Testis (tissue), 3 donors: Measurements from ENCODE around the gene CCT8L2. TPM values are rescaled to one million over a fixed set of nuclear protein-coding genes. Genes with fewer than 3 reads are reported as not detected.
A peak's percentile ranks its signal among the peaks of the same experiment; 100 is the strongest.
"Not testable (repeated sequence)": the region's sequence is repeated elsewhere in the genome, so short reads cannot be mapped to it uniquely, and the experiment has no call there.

Source experiments
- DNase-seq: peaks from one replicate; pipeline ENCODE4 v3.0.0-alpha.2; 2019
- H3K27ac ChIP-seq, 2 donors: fragments of 200-600 bp; sonication (generic); one replicate each; pipeline ENCODE4 v1.5.1; 2019
- H3K27me3 ChIP-seq: fragments of 200-600 bp; sonication (generic); one replicate; pipeline ENCODE4 v1.5.1; 2019
- H3K36me3 ChIP-seq: fragments of 200-600 bp; sonication (generic); one replicate; pipeline ENCODE4 v1.5.1; 2017; ENCODE audit warnings: low read depth; ENCODE audit errors: missing control alignments
- H3K4me1 ChIP-seq: fragments of 200-600 bp; sonication (generic); one replicate; pipeline ENCODE4 v1.5.1; 2019
- H3K4me3 ChIP-seq, 2 donors: fragments of 200-600 bp; sonication (generic); one replicate each; pipeline ENCODE4 v1.5.1; 2017 to 2019
- H3K9me3 ChIP-seq: fragments of 200-600 bp; sonication (generic); one replicate; pipeline ENCODE4 v1.5.1; 2017
- POLR2A ChIP-seq: fragments of 450-650 bp; IDR thresholded peaks from one replicate; pipeline ENCODE4 v1.6.1; 2017; ENCODE audit warnings: antibody characterized with exemption, mild to moderate bottlenecking, moderate library complexity
- WGBS, 2 donors: methylation state at CpG; one replicate each; pipeline ENCODE4 v1.1.5; 2018; 5-methylcytosine and 5-hydroxymethylcytosine counted together
- intact Hi-C: fragments of 100-400 bp; cut with DNase I; formaldehyde crosslinking; loops from one replicate; pipeline ENCODE4 v1.15.1; 2023; ENCODE audit warnings: low total_unique reads
- polyA plus RNA-seq: library from polyadenylated mRNA; stranded (reverse); fragments of 350-450 nt; fragmentation: Illumina TruSeq; extraction: RNeasy Lipid Tissue Mini Kit (QIAGEN cat#74804); gene quantifications from one replicate; pipeline ENCODE4 v1.2.3, GENCODE V29; 2014; ENCODE audit warnings: low read depth, low replicate concordance; ENCODE audit not compliant: insufficient read depth
- total RNA-seq, 2 donors: library from RNA; depleted of rRNA; stranded (reverse); fragments of >200 nt; gene quantifications; one replicate each; pipeline ENCODE4 v1.2.3, GENCODE V29; 2016
- TF ChIP-seq, protein P1 (sequence below), 3 experiments: fragments of 450-650 bp in 2 of 3; fragments of 200-600 bp in 1 of 3; sonication (generic) in 1 of 3; IDR thresholded peaks; one replicate each; pipeline ENCODE4 v1.5.1; 2016 to 2019; ENCODE audit warnings: antibody characterized with exemption in 3 of 3, mild to moderate bottlenecking in 2 of 3, moderate library complexity in 1 of 3

CCT8L2 gene
- total and polyA plus RNA-seq, 3 donors from 2014 or later, result 7.9 to 39.0 (median 12.7) TPM

DNA sequence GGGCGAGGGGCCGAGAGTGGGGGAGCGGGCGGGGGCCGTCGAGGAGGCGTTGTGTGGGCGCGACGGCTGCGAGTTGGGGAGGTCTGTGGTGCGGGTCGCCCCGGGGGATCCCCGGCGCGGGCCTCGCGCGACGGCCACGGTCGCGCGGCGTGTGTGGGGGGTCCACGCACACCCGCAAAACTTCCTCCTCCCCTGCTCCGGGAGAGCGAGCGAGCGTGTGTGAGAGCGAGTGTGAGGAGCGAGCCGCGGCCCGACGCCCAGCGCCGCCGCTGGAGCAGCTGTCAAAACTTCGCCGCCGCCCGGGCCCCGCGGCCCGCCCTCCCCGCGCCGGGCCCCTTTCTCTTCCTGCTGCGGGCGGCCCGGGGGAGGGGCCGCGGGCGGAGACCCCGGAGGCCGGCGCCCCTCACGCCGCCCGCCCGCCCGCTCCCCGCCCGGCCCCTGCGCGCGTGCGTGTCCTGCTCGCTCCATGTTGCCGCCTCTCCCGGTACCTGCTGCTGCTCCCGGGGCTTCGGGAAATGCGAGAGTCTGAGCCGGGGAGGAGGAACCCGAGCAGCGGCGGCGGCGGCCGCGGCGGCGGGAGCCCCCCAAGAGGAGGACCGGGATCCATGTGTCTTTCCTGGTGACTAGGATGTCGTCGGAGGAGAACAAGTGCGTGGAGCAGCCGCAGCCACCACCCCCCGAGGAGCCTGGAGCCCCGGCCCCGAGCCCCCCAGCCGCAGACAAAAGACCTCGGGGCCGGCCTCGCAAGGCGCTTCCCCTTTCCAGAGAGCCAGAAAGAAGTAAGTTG lies 9.0 kb upstream of the CCT8L2 start:
- Histone ChIP-seq H3K4me1 (no peaks in the 10 kb centered on the region), H3K9me3 (no peaks in the 10 kb centered on the region), H3K27ac (peak overlapping the region in 1 of 2 donors; percentile 71), H3K27me3 (no peaks in the 10 kb centered on the region), H3K4me3 (peak overlapping the region; percentile 50 to 56), H3K36me3 (no peaks in the 10 kb centered on the region)
- intact Hi-C loops, result no loop called here
- DNase-seq, result peak; percentile 23
- no peak for TF ChIP-seq POLR2A
- TF ChIP-seq, protein P1, sequence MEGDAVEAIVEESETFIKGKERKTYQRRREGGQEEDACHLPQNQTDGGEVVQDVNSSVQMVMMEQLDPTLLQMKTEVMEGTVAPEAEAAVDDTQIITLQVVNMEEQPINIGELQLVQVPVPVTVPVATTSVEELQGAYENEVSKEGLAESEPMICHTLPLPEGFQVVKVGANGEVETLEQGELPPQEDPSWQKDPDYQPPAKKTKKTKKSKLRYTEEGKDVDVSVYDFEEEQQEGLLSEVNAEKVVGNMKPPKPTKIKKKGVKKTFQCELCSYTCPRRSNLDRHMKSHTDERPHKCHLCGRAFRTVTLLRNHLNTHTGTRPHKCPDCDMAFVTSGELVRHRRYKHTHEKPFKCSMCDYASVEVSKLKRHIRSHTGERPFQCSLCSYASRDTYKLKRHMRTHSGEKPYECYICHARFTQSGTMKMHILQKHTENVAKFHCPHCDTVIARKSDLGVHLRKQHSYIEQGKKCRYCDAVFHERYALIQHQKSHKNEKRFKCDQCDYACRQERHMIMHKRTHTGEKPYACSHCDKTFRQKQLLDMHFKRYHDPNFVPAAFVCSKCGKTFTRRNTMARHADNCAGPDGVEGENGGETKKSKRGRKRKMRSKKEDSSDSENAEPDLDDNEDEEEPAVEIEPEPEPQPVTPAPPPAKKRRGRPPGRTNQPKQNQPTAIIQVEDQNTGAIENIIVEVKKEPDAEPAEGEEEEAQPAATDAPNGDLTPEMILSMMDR (IDR thresholded peaks at IDR 0.05), result no peak
- 1% methylated on average over 75 of the region's 100 CpGs; no CpG with 5 or more reads in 1 of the 2 donors for WGBS, 2 donors

DNA sequence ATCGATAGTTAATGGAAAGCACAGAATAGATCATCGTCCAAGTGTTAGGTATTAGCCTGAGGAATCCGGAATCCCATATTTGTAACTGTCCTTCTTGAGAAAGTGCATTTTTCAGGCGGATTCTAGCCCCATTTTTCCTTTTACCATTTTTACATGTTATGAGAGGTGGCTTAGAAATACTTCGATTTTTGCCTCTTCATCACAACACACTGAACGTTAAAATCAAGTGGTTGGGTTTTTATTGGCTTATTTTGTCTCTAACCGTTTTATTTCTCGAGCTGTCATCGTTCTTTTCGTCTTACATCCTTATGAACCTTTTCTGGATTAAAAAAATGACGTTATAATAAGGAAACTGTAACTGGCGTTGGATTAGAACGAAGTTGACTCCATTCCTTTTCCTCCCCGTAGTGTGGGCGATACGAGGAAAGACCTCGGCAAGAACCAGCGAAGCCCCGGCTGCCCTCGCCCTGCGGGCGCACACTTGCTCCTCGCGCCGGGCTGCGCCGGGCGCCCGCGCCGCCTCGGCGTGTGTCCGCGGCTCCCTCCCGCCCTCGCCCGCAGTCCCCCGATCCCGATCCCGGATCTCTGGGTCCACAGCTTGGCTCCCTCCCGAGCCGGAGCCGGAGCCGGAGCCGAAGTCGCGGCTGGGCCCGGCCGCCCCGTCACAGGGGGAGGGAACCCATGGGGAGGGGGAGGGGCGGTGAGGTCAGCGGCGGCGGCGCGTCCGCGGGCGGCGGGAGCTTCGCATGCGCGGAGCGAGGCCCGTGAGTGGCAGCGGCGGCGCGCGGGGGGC lies 8.2 kb upstream of the CCT8L2 start:
- H3K36me3 ChIP-seq, H3K4me1 ChIP-seq, H3K9me3 ChIP-seq, H3K27me3 ChIP-seq, intact Hi-C loops: not testable (repeated sequence)
- Histone ChIP-seq H3K27ac (peak overlapping the region in 1 of 2 donors; percentile 71), H3K4me3 (peak overlapping the region; percentile 50 to 56)
- peak; percentile 77 for DNase-seq
- WGBS, 2 donors, result 4 to 6% methylated on average over 23 to 45 of the region's 71 CpGs

DNA sequence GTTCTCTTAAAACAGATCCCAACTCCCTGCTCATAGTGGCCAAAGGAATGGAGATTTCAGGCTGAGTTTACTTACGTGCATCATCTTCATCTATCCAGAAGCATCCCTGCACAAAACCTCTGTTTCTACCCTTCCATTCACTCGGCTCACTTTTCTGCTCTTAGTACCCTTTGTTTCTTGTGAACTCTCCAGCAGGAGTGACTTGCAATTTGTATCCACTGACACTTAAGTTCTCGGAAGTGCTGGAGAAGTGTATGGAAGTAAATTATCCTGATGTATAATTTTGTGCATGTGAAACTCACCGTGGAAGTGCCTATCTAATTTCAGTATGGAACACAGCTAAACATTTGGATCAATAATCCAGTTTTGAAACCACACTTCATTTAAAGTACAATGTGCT lies 7.0 kb upstream of the CCT8L2 start:
- intact Hi-C loops, H3K4me1 ChIP-seq, H3K27ac ChIP-seq, H3K27me3 ChIP-seq, H3K36me3 ChIP-seq, H3K9me3 ChIP-seq, H3K4me3 ChIP-seq, DNase-seq: not testable (repeated sequence)
- WGBS, 2 donors, result 24 to 25% methylated on average over 4 of the region's 4 CpGs

DNA sequence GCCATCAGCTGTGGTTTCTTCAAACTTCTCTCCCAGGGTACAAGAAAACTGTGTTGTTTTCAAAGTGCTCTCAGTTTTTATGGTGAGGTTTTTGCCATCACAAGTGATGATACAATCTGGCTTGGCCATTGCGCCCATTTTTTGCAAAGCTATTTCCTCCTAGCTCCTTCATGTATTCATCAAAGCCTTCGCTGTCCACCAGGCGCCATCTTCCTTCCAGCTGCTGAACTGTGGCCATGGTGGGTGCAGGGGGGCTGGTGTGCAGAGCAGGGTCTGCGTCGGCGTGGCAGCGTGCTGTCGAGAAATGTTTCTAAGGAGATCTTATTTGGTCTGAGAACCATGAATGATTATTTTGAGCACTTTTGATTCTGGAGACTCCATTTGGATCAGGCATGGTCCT lies 2.6 kb upstream of the CCT8L2 start:
- H3K36me3 ChIP-seq, DNase-seq, H3K27me3 ChIP-seq, H3K4me3 ChIP-seq, H3K9me3 ChIP-seq, intact Hi-C loops, H3K4me1 ChIP-seq, H3K27ac ChIP-seq: not testable (repeated sequence)
- WGBS, 2 donors, result 84 to 85% methylated on average over 8 of the region's 8 CpGs

DNA sequence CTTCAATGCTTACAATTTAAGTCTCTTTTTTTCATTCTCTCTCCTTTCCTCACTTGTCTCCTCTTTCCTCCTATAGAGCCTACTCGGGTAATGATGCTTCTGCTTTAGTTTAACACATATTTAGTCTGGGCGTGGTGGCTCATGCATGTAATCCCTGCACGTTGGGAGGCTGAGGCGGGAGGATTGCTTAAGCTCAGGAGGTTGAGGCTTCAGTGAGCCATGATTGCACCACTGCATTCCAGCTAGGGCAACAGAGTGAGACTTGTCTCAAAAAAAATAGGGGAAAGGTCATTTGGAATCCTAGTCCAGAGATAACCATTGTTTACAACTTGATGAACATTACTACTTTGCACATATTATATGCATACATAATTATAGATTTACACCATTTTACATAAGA lies 1.4 kb upstream of the CCT8L2 start:
- H3K4me3 ChIP-seq, result no peak overlapping the region
- no peak for TF ChIP-seq POLR2A
- TF ChIP-seq, protein P1 (IDR thresholded peaks at IDR 0.05), result no peak
- no peak overlapping the region for H3K27ac ChIP-seq
- H3K9me3 ChIP-seq, result no peaks in the 10 kb centered on the region
- intact Hi-C loops, result no loop called here
- no peaks in the 10 kb centered on the region for H3K36me3 ChIP-seq
- no peaks in the 10 kb centered on the region for H3K4me1 ChIP-seq
- H3K27me3 ChIP-seq, result no peaks in the 10 kb centered on the region
- no peak for DNase-seq
- WGBS, 2 donors, result 86% methylated on average over 4 of the region's 4 CpGs

DNA sequence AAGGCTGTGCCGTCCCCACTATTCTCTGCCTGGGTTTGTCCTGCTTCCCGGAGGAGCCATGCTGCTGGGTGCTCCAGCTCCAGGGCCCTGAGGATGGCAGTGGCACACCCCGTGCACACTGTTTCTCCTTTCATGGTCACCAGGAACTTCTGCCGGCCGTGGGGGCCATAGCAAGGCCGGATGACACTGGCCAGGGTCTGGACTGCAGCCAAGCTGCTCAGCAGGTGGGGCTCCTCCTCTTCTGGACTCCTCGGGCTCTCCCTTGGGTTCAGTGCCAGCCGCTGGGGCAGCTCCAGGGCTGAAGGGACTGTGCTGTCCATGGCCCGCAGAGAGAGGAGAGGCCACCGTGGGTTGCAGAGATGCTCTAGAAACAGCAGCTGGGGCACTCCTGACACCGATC lies 379 bp downstream of the CCT8L2 start:
- H3K27me3 ChIP-seq, H3K9me3 ChIP-seq, H3K27ac ChIP-seq, H3K36me3 ChIP-seq, H3K4me3 ChIP-seq, DNase-seq, H3K4me1 ChIP-seq, intact Hi-C loops: not testable (repeated sequence)
- WGBS, 2 donors, result 82 to 84% methylated on average over 11 of the region's 11 CpGs

DNA sequence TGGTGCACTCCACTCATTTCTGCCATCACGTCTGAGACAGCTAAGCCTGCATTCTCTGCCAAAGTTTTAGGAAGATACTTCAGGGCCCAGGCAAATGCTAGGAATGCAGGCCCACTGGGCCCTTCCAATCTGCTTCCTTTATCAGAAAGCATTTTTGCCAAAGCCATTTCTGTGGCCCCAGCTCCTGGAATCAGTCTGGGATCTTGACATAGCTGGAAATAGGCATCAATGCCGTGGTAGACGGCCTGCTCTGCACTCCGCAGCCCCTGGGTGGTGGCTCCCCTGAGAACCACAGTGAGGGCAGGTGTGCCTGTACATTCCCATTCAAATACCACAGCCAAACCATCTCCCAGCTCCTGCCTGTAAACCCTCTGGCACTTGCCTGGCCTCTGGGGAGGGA lies 1.5 kb downstream of the CCT8L2 start:
- DNase-seq, H3K4me3 ChIP-seq, H3K27me3 ChIP-seq, H3K36me3 ChIP-seq, H3K9me3 ChIP-seq, H3K27ac ChIP-seq, intact Hi-C loops, H3K4me1 ChIP-seq: not testable (repeated sequence)
- WGBS, 2 donors, result 87 to 89% methylated on average over 4 of the region's 4 CpGs
